WTC11 (cell line): ENCODE data around the gene ERC1. TPM values are rescaled to one million over a fixed set of nuclear protein-coding genes. Genes with fewer than 3 reads are reported as not detected.
"Not testable (repeated sequence)": the region's sequence is repeated elsewhere in the genome, so short reads cannot be mapped to it uniquely, and the experiment has no call there.

Experiments used
- ATAC-seq: fragments of 200-7000 bp; cut with Tn5 transposase; 2 replicates; pipeline ENCODE4 v1.10.0; 2021; ENCODE audit warnings: mild to moderate bottlenecking, moderate library complexity
- CTCF ChIA-PET: fragments of 300-600 bp; sonication (Branson Sonifier 250); formaldehyde crosslinking; loops from one replicate; lab custom pipeline; 2021; ENCODE audit warnings: antibody characterized with exemption; lab: Charles Lee
- POLR2A ChIA-PET: fragments of 350-600 bp; sonication (Branson Sonifier 250); formaldehyde crosslinking; loops from one replicate; lab custom pipeline; 2021; ENCODE audit warnings: antibody characterized with exemption; lab: Charles Lee
- DNase-seq: peaks from one replicate; pipeline ENCODE4 v3.0.0; 2021; ENCODE audit warnings: low spot score
- H3K27ac Mint-ChIP-seq: 2 replicates; pipeline ENCODE4 v1.8.0; 2021; ENCODE audit warnings: mixed read lengths
- H3K27me3 Mint-ChIP-seq: 2 replicates; pipeline ENCODE4 v1.8.0; 2021; ENCODE audit warnings: low read depth, mild to moderate bottlenecking, moderate library complexity, mixed read lengths
- H3K36me3 Mint-ChIP-seq: 2 replicates; pipeline ENCODE4 v1.8.0; 2021; ENCODE audit warnings: mixed read lengths
- H3K4me1 Mint-ChIP-seq: 2 replicates; pipeline ENCODE4 v1.8.0; 2022; ENCODE audit warnings: mixed read lengths
- H3K4me3 Mint-ChIP-seq: 2 replicates; pipeline ENCODE4 v1.8.0; 2021; ENCODE audit warnings: mild to moderate bottlenecking, moderate library complexity, mixed read lengths
- H3K9me3 Mint-ChIP-seq: 2 replicates; pipeline ENCODE4 v1.8.0; 2021; ENCODE audit warnings: mixed read lengths
- ATF1 ChIP-seq: sonication (generic); formaldehyde crosslinking; IDR thresholded peaks from 2 replicates; pipeline ENCODE4 v1.8.1; 2023; ENCODE audit warnings: mild to moderate bottlenecking, moderate library complexity, missing genetic modification reagents
- CBFB ChIP-seq: sonication (generic); formaldehyde crosslinking; IDR thresholded peaks from 2 replicates; pipeline ENCODE4 v1.8.1; 2022; ENCODE audit warnings: mild to moderate bottlenecking, low read depth, missing genetic modification reagents
- ERG ChIP-seq: fragments of 250-450 bp; sonication (Bioruptor Pico); IDR thresholded peaks from 2 replicates; pipeline ENCODE4 v1.8.0; 2021; ENCODE audit warnings: mild to moderate bottlenecking
- ETV6 ChIP-seq: sonication (generic); formaldehyde crosslinking; IDR thresholded peaks from 2 replicates; pipeline ENCODE4 v1.8.1; 2022; ENCODE audit warnings: mild to moderate bottlenecking, missing genetic modification reagents
- GABPB1 ChIP-seq: sonication (generic); formaldehyde crosslinking; IDR thresholded peaks from 2 replicates; pipeline ENCODE4 v1.8.1; 2023; ENCODE audit warnings: mild to moderate bottlenecking, missing genetic modification reagents
- IRF1 ChIP-seq: sonication (generic); formaldehyde crosslinking; IDR thresholded peaks from 2 replicates; pipeline ENCODE4 v1.8.0; 2023; ENCODE audit warnings: missing genetic modification reagents
- IRF2 ChIP-seq: sonication (generic); formaldehyde crosslinking; IDR thresholded peaks from 2 replicates; pipeline ENCODE4 v1.8.0; 2022; ENCODE audit warnings: low read depth, missing genetic modification reagents, borderline replicate concordance
- MAX ChIP-seq: sonication (generic); formaldehyde crosslinking; IDR thresholded peaks from 2 replicates; pipeline ENCODE4 v1.8.0; 2022; ENCODE audit warnings: mild to moderate bottlenecking, missing genetic modification reagents
- MXD4 ChIP-seq: fragments of 250-450 bp; sonication (Bioruptor Pico); IDR thresholded peaks from 2 replicates; pipeline ENCODE4 v1.8.0; 2021; ENCODE audit warnings: mild to moderate bottlenecking, moderate library complexity, borderline replicate concordance
- NFE2L1 ChIP-seq: sonication (generic); formaldehyde crosslinking; IDR thresholded peaks from 2 replicates; pipeline ENCODE4 v1.8.1; 2023; ENCODE audit warnings: missing genetic modification reagents
- NFYB ChIP-seq: sonication (generic); formaldehyde crosslinking; conservative IDR thresholded peaks from 2 replicates; pipeline ENCODE4 v1.8.0; 2022; ENCODE audit warnings: low read depth, missing genetic modification reagents
- NR2C2 ChIP-seq: sonication (generic); formaldehyde crosslinking; IDR thresholded peaks from 2 replicates; pipeline ENCODE4 v1.8.0; 2022; ENCODE audit warnings: mild to moderate bottlenecking, missing genetic modification reagents
- RORB ChIP-seq: fragments of 250-450 bp; sonication (Bioruptor Pico); IDR thresholded peaks from 2 replicates; pipeline ENCODE4 v1.9.0; 2021; ENCODE audit warnings: mild to moderate bottlenecking
- SMAD4 ChIP-seq: sonication (generic); formaldehyde crosslinking; IDR thresholded peaks from 2 replicates; pipeline ENCODE4 v1.8.0; 2022; ENCODE audit warnings: mild to moderate bottlenecking, missing genetic modification reagents
- ZNF138 ChIP-seq: sonication (generic); formaldehyde crosslinking; conservative IDR thresholded peaks from 2 replicates; pipeline ENCODE4 v1.8.1; 2022; ENCODE audit warnings: mild to moderate bottlenecking, moderate library complexity, missing genetic modification reagents
- ZNF219 ChIP-seq: sonication (generic); formaldehyde crosslinking; IDR thresholded peaks from 2 replicates; pipeline ENCODE4 v1.8.0; 2023; ENCODE audit warnings: missing genetic modification reagents, mild to moderate bottlenecking, borderline replicate concordance
- ZNF281 ChIP-seq: sonication (generic); formaldehyde crosslinking; IDR thresholded peaks from 2 replicates; pipeline ENCODE4 v1.8.0; 2023; ENCODE audit warnings: mild to moderate bottlenecking, missing genetic modification reagents
- ZNF317 ChIP-seq: sonication (generic); formaldehyde crosslinking; IDR thresholded peaks from 2 replicates; pipeline ENCODE4 v1.8.1; 2023; ENCODE audit warnings: low read depth, mild to moderate bottlenecking, moderate library complexity, missing genetic modification reagents, borderline replicate concordance
- ZNF512 ChIP-seq: sonication (generic); formaldehyde crosslinking; IDR thresholded peaks from 2 replicates; pipeline ENCODE4 v1.8.1; 2022; ENCODE audit warnings: missing genetic modification reagents, borderline replicate concordance
- total RNA-seq: library from RNA; stranded (reverse); gene quantifications from 3 replicates; pipeline ENCODE4 v1.2.3, GENCODE V29; 2021

Gene ERC1
- total RNA-seq, 1 experiment from 2014 or later = 47.5 TPM

- TF ChIP-seq MXD4 (no peak), SMAD4 (no peak), ZNF317 (CRISPR knock-in tag) (no peak), MAX (CRISPR knock-in tag) (no peak), CBFB (CRISPR knock-in tag) (no peak), NR2C2 (CRISPR knock-in tag) (no peak), GABPB1 (no peak)
Observed at GRCh38 chr12:1332327-1332726, 341.3 kb downstream of the ERC1 start (continued).

- no peak for DNase-seq
- H3K36me3 Mint-ChIP-seq = peaks cover 3% of the 10 kb centered on the region; the same call in 1 of the 2 replicates
- H3K27ac Mint-ChIP-seq = no peak overlapping the region
- 0 out of 2 replicates have a peak, but pooled peaks cover 6% of the 10 kb centered on the region for H3K27me3 Mint-ChIP-seq
- peaks cover 3% of the 10 kb centered on the region for H3K9me3 Mint-ChIP-seq
- CTCF ChIA-PET = interaction anchor here (1.2 kb wide), 1 partner anchor 221 kb away, joined by 3 read pairs; no protein-coding TSS in a partner anchor
- TF ChIP-seq ETV6 (CRISPR knock-in tag) (no peak), ERG (CRISPR knock-in tag) (no peak), SMAD4 (no peak), ATF1 (no peak), NFE2L1 (CRISPR knock-in tag) (no peak), ZNF138 (no peak), ZNF512 (no peak), ZNF219 (CRISPR knock-in tag) (no peak), IRF2 (CRISPR knock-in tag) (no peak), NFYB (no peak), GABPB1 (no peak), RORB (no peak), IRF1 (CRISPR knock-in tag) (no peak), ZNF281 (no peak)
- no peak overlapping the region for H3K4me3 Mint-ChIP-seq
- no peaks in the 10 kb centered on the region for H3K4me1 Mint-ChIP-seq
- ATAC-seq = no peak
- POLR2A ChIA-PET = no interaction called here
Observed at GRCh38 chr12:1338483-1339177, 347.6 kb downstream of the ERC1 start.

GRCh38 chr12:1339178-1339541 is 348.1 kb downstream of the ERC1 start:
- H3K36me3 Mint-ChIP-seq, H3K4me1 Mint-ChIP-seq, H3K9me3 Mint-ChIP-seq, H3K27me3 Mint-ChIP-seq, H3K27ac Mint-ChIP-seq, POLR2A ChIA-PET, DNase-seq, CTCF ChIA-PET, ATAC-seq, H3K4me3 Mint-ChIP-seq: not testable (repeated sequence)
